Progenitor cell of endocrine pancreas (in vitro differentiated cells): Measurements from ENCODE around the gene ETNK1. TPM values are rescaled to one million over a fixed set of nuclear protein-coding genes. Genes with fewer than 3 reads are reported as not detected.

ENCODE experiments used
- DNase-seq: peaks from one replicate; pipeline ENCODE4 v3.0.0; 2021; ENCODE audit warnings: low spot score; ENCODE audit not compliant: unreplicated experiment
- H3K27ac Mint-ChIP-seq: 2 replicates; pipeline ENCODE4 v1.8.0; 2021; ENCODE audit warnings: mild to moderate bottlenecking, moderate library complexity, mixed read lengths
- H3K27me3 Mint-ChIP-seq: 2 replicates; pipeline ENCODE4 v1.8.0; 2021; ENCODE audit warnings: mixed read lengths
- H3K36me3 Mint-ChIP-seq: 2 replicates; pipeline ENCODE4 v1.8.0; 2022; ENCODE audit warnings: mixed read lengths; ENCODE audit not compliant: insufficient read depth
- H3K4me1 Mint-ChIP-seq: 2 replicates; pipeline ENCODE4 v1.8.0; 2021; ENCODE audit warnings: low read depth, mixed read lengths
- H3K4me3 Mint-ChIP-seq: 2 replicates; pipeline ENCODE4 v1.8.0; 2021; ENCODE audit warnings: low read depth, mild to moderate bottlenecking, moderate library complexity, mixed read lengths
- H3K9me3 Mint-ChIP-seq: 2 replicates; pipeline ENCODE4 v1.8.0; 2021; ENCODE audit warnings: low read depth, mixed read lengths
- total RNA-seq: library from RNA; stranded (reverse); gene quantifications from 2 replicates; pipeline ENCODE4 v1.2.1, GENCODE V29; 2021
- TF ChIP-seq, protein P1 (sequence below): fragments of 200-600 bp; sonication (generic); IDR thresholded peaks from one replicate; pipeline ENCODE4 v1.5.0; 2021; ENCODE audit warnings: antibody characterized with exemption, mild to moderate bottlenecking; ENCODE audit not compliant: unreplicated experiment

Gene ETNK1
- total RNA-seq, 1 donor from 2014 or later: 285 TPM

DNA sequence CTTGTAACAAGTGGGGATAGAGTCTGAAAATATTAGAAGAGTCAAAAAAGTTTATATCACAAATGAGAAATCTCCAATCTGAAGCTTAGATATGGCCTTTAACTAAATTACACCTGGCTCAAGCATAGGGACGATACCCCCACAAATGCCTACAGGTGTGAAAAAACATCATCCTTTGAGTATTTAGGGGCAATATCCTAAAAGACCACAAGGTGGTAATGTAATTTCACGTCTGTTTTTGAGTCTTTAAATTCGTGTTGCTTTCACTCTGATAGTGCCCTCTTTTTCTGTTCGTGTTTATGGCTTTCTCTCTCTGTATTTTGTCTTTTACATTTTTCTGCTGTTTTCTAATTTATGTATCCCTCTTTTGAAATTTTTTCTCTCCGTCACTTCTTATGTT, 84.3 kb downstream of the ETNK1 start:
- Mint-ChIP-seq H3K27ac (no peak overlapping the region), H3K27me3 (no peaks in the 10 kb centered on the region), H3K4me3 (no peak overlapping the region), H3K4me1 (peaks cover 4% of the 10 kb centered on the region), H3K9me3 (no peaks in the 10 kb centered on the region), H3K36me3 (no peaks in the 10 kb centered on the region)
- TF ChIP-seq, protein P1, sequence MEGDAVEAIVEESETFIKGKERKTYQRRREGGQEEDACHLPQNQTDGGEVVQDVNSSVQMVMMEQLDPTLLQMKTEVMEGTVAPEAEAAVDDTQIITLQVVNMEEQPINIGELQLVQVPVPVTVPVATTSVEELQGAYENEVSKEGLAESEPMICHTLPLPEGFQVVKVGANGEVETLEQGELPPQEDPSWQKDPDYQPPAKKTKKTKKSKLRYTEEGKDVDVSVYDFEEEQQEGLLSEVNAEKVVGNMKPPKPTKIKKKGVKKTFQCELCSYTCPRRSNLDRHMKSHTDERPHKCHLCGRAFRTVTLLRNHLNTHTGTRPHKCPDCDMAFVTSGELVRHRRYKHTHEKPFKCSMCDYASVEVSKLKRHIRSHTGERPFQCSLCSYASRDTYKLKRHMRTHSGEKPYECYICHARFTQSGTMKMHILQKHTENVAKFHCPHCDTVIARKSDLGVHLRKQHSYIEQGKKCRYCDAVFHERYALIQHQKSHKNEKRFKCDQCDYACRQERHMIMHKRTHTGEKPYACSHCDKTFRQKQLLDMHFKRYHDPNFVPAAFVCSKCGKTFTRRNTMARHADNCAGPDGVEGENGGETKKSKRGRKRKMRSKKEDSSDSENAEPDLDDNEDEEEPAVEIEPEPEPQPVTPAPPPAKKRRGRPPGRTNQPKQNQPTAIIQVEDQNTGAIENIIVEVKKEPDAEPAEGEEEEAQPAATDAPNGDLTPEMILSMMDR: peak; percentile 72
- no peak for DNase-seq

DNA sequence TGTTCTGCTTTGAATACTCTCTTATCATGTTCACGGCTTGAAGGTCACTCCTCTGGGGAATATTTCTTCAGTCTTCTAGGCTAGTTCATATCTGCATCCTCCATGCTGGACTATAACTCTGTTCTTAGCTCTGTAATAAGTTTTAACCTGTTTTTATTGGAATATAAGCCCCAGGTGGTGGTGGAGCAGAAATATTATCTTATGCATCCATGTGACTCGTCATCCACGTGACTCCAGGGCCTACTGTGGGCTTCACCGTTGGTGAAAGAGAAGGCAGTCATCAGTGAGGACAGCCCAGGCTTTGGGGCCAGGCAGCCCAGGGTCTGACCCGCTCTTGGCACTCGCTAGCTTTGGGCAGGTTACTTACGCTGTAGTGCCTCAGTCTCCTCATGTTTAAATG, 87.1 kb downstream of the ETNK1 start:
- H3K4me3 Mint-ChIP-seq: no peak overlapping the region
- H3K27me3 Mint-ChIP-seq: no peaks in the 10 kb centered on the region
- H3K27ac Mint-ChIP-seq: peak overlapping the region; percentile 0
- no peak for DNase-seq
- no peaks in the 10 kb centered on the region for H3K9me3 Mint-ChIP-seq
- TF ChIP-seq, protein P1: no peak
- H3K4me1 Mint-ChIP-seq: no peaks in the 10 kb centered on the region
- H3K36me3 Mint-ChIP-seq: no peaks in the 10 kb centered on the region

DNA sequence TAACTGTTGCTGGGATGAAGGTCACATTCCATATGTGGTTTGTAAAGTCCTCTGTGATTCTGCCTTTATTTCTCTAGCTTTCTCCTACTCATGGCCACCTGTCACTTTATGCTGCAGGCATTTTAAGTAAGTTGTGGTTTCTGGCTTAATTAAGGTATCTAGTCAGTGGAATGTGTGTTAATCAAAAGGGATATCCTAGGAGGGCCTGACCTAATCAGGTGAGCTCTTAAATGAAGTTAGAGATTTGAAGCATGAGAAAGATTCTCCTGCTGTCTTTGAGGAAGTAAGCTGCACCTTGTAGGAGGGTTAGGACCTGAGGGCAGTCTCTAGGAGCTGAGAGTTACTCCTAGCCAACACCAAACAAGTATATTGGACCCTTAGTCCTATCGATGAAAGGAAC, 90.3 kb downstream of the ETNK1 start:
- Mint-ChIP-seq H3K36me3 (no peaks in the 10 kb centered on the region), H3K9me3 (no peaks in the 10 kb centered on the region), H3K4me3 (no peak overlapping the region), H3K27me3 (no peaks in the 10 kb centered on the region), H3K4me1 (no peaks in the 10 kb centered on the region), H3K27ac (no peak overlapping the region)
- no peak for DNase-seq
- TF ChIP-seq, protein P1: no peak

DNA sequence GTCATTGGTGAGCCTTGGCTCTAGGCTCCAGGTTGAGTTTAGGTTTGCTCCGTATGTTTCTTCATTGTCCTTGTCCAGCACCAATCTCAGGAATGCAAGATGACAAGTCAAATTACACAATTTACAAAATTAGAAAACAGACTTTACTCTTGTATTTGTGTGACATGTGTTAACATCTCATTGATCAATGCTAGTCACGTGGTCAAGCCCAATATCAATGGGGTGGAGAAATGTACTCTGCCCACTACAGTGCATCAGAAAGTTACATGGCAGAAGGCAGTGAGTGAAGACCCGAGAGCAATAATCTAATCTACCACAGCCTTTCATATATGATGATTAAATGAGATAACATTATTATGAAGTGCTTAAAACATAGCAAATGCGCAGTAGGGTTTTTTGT, 94.8 kb downstream of the ETNK1 start:
- Mint-ChIP-seq H3K27me3 (no peaks in the 10 kb centered on the region), H3K27ac (no peak overlapping the region), H3K4me1 (no peaks in the 10 kb centered on the region), H3K9me3 (no peaks in the 10 kb centered on the region), H3K4me3 (no peak overlapping the region), H3K36me3 (no peaks in the 10 kb centered on the region)
- TF ChIP-seq, protein P1: no peak
- DNase-seq: no peak

DNA sequence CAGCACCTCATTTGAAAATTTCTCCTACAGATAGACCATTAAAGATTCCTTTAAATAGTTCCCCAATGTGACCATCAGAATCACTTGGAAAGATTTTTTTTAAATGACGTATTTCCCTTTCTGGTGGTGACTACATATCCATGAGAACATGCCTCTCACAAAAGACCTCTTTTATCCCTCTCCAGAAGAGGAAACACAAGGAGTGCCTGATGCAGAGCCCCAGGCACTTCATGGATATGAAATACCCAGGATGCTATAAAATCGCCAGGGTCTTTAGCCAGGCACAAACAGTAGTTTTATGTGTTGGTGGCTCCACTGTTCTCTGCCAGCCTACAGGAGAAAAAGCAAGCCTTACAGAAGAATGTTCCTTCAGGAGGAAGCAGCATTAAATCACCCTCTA, 97.1 kb downstream of the ETNK1 start:
- TF ChIP-seq, protein P1: no peak
- no peak overlapping the region for H3K27ac Mint-ChIP-seq
- H3K4me1 Mint-ChIP-seq: no peaks in the 10 kb centered on the region
- no peaks in the 10 kb centered on the region for H3K36me3 Mint-ChIP-seq
- no peaks in the 10 kb centered on the region for H3K9me3 Mint-ChIP-seq
- no peak overlapping the region for H3K4me3 Mint-ChIP-seq
- no peak for DNase-seq
- H3K27me3 Mint-ChIP-seq: no peaks in the 10 kb centered on the region
